Measurements from ENCODE around the gene COL28A1.

DNA sequence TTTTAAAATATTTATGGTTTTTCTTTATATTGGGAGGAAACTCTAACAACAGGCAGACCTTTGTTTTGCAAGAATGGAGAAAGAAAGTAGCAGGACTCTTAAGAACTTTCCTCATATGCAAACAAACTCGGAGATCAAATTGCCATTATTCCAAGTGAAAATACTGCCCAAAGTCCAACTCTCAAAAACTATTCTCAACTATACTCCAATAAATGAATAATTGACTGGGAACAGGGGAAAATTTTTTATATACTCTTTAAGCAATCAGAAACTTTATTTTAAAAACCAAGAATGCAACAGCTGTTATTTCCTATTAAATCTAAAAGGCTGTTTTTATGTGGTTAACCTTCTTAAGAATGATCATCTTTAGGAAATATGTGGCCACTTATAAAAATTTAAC, 101.9 kb downstream of the COL28A1 start:
- TF ChIP-seq, protein P1, sequence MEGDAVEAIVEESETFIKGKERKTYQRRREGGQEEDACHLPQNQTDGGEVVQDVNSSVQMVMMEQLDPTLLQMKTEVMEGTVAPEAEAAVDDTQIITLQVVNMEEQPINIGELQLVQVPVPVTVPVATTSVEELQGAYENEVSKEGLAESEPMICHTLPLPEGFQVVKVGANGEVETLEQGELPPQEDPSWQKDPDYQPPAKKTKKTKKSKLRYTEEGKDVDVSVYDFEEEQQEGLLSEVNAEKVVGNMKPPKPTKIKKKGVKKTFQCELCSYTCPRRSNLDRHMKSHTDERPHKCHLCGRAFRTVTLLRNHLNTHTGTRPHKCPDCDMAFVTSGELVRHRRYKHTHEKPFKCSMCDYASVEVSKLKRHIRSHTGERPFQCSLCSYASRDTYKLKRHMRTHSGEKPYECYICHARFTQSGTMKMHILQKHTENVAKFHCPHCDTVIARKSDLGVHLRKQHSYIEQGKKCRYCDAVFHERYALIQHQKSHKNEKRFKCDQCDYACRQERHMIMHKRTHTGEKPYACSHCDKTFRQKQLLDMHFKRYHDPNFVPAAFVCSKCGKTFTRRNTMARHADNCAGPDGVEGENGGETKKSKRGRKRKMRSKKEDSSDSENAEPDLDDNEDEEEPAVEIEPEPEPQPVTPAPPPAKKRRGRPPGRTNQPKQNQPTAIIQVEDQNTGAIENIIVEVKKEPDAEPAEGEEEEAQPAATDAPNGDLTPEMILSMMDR (IDR thresholded peaks at IDR 0.05): no peak
- no peak for TF ChIP-seq POLR2A (IDR thresholded peaks at IDR 0.05)
- no peak for TF ChIP-seq POLR2AphosphoS5 (IDR thresholded peaks at IDR 0.05)
